ENCODE measurements around the gene MAP4K3. TPM values are rescaled to one million over a fixed set of nuclear protein-coding genes. Genes with fewer than 3 reads are reported as not detected.

The MAP4K3 gene
- total RNA-seq, 1 experiment from 2014 or later = 97.4 TPM

GRCh38 chr2:39320162-39320561 lies 116.9 kb downstream of the MAP4K3 start:
- no peak overlapping the region for H2AFZ ChIP-seq (ENCODE audit: low read length)
- no peak overlapping the region for H3K4me2 ChIP-seq (ENCODE audit: low read length)
- H3F3A ChIP-seq (ENCODE audit: low read length, unreplicated experiment) = no peaks in the 10 kb centered on the region
- ChIA-PET CTCF (no interaction called here), POLR2A (ENCODE audit: unreplicated experiment) (no interaction called here)
- H3K4me3 ChIP-seq (ENCODE audit: low read length) = no peak overlapping the region
- DNase-seq (no peak), ATAC-seq (no peak)
- no peaks in the 10 kb centered on the region for H3K27me3 ChIP-seq (ENCODE audit: low read length)
- H3K9ac ChIP-seq (ENCODE audit: low read length) = no peak overlapping the region
- intact Hi-C loops (cut with micrococcal nuclease) = no loop called here
- H4K20me1 ChIP-seq (ENCODE audit: low read length) = no peaks in the 10 kb centered on the region
- BruUV-seq (replicated peaks) = no TSS peak
- no peak for TF ChIP-seq CTCF (conservative IDR thresholded peaks at IDR 0.05; ENCODE audit: low read depth, low read length)
- TF ChIP-seq EZH2phosphoT487 (IDR thresholded peaks at IDR 0.05; ENCODE audit: borderline replicate concordance, low read length) = no peak
- TF ChIP-seq EZH2 (IDR thresholded peaks at IDR 0.05; ENCODE audit: low read length, unreplicated experiment) = no peak
- H3K9me2 ChIP-seq (replicated peaks; ENCODE audit: low read length) = no peaks in the 10 kb centered on the region
- H3K27ac ChIP-seq (ENCODE audit: low read length) = no peak overlapping the region
- H3K9me3 ChIP-seq (ENCODE audit: low read length) = no peaks in the 10 kb centered on the region
- H3K79me2 ChIP-seq (ENCODE audit: low read length) = no peaks in the 10 kb centered on the region
- H3K36me3 ChIP-seq (ENCODE audit: low read depth, low read length) = peaks cover 19% of the 10 kb centered on the region
- no peaks in the 10 kb centered on the region for H3K4me1 ChIP-seq (ENCODE audit: insufficient read depth, low read length)

GRCh38 chr2:39313575-39313974 lies 123.5 kb downstream of the MAP4K3 start:
- Histone ChIP-seq H2AFZ (ENCODE audit: low read length) (no peak overlapping the region), H3K36me3 (ENCODE audit: low read depth, low read length) (peaks cover 21% of the 10 kb centered on the region), H3K4me2 (ENCODE audit: low read length) (no peak overlapping the region), H3K27ac (ENCODE audit: low read length) (no peak overlapping the region), H3K9me2 (replicated peaks; ENCODE audit: low read length) (no peaks in the 10 kb centered on the region), H3K4me1 (ENCODE audit: insufficient read depth, low read length) (no peaks in the 10 kb centered on the region), H3K4me3 (ENCODE audit: low read length) (no peak overlapping the region), H3K79me2 (ENCODE audit: low read length) (no peaks in the 10 kb centered on the region), H3K27me3 (ENCODE audit: low read length) (no peaks in the 10 kb centered on the region), H3F3A (ENCODE audit: low read length, unreplicated experiment) (no peaks in the 10 kb centered on the region), H4K20me1 (ENCODE audit: low read length) (no peaks in the 10 kb centered on the region), H3K9me3 (ENCODE audit: low read length) (no peaks in the 10 kb centered on the region), H3K9ac (ENCODE audit: low read length) (no peak overlapping the region)
- intact Hi-C loops (cut with micrococcal nuclease) = no loop called here
- peak; percentile 29 for DNase-seq
- TF ChIP-seq CTCF (conservative IDR thresholded peaks at IDR 0.05; ENCODE audit: low read depth, low read length) (no peak), EZH2phosphoT487 (IDR thresholded peaks at IDR 0.05; ENCODE audit: borderline replicate concordance, low read length) (no peak), EZH2 (IDR thresholded peaks at IDR 0.05; ENCODE audit: low read length, unreplicated experiment) (no peak)
- BruUV-seq (replicated peaks) = no TSS peak
- POLR2A ChIA-PET (ENCODE audit: unreplicated experiment) = no interaction called here
- CTCF ChIA-PET = no interaction called here
- ATAC-seq = peak; percentile 51

- Histone ChIP-seq H3K36me3 (ENCODE audit: low read depth, low read length) (peaks cover 21% of the 10 kb centered on the region), H3F3A (ENCODE audit: low read length, unreplicated experiment) (no peaks in the 10 kb centered on the region), H3K4me2 (ENCODE audit: low read length) (no peak overlapping the region), H3K27me3 (ENCODE audit: low read length) (no peaks in the 10 kb centered on the region), H3K79me2 (ENCODE audit: low read length) (no peaks in the 10 kb centered on the region), H2AFZ (ENCODE audit: low read length) (no peak overlapping the region), H3K9me3 (ENCODE audit: low read length) (no peaks in the 10 kb centered on the region), H3K9ac (ENCODE audit: low read length) (no peak overlapping the region), H3K27ac (ENCODE audit: low read length) (no peak overlapping the region), H4K20me1 (ENCODE audit: low read length) (no peaks in the 10 kb centered on the region), H3K4me3 (ENCODE audit: low read length) (no peak overlapping the region), H3K4me1 (ENCODE audit: insufficient read depth, low read length) (no peaks in the 10 kb centered on the region), H3K9me2 (replicated peaks; ENCODE audit: low read length) (no peaks in the 10 kb centered on the region)
- intact Hi-C loops (cut with micrococcal nuclease) = no loop called here
- DNase-seq = no peak
- CTCF ChIA-PET = no interaction called here
- no peak for ATAC-seq
- POLR2A ChIA-PET (ENCODE audit: unreplicated experiment) = no interaction called here
- TF ChIP-seq EZH2phosphoT487 (IDR thresholded peaks at IDR 0.05; ENCODE audit: borderline replicate concordance, low read length) = no peak
- BruUV-seq (replicated peaks) = no TSS peak
These were observed 125.6 kb downstream of the MAP4K3 start for GRCh38 chr2:39311469-39311868.

Data from PC-3 (cell line).